ENCODE measurements around the gene MAGEA1.

MAGEA1 gene

DNA sequence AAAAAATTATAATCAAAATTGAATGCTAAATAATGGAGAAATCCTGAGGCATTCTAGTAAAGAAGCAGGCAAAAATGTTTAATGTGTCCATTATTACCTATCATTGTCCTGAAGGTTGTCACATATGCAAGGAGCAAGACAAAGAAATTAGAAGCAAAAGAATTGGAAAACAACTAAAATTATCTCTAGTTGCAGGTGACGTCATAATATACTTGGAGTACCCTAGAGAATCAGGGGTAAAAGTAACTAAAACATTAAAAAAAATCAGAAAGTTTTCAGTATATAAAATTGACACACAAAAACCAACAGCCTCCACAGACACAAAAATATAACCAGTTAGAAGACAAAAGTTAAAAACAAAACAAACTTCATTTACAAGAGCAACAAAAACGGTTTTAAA lies 21.4 kb downstream of the MAGEA1 start:
- H3K9me3 ChIP-seq: peaks cover 0 to 9% (median 5%) of the 10 kb centered on the region in 3 donors
- intact Hi-C loops (cut with DNase I; ENCODE audit: low total_unique reads): no loop called here
- no peak overlapping the region for H3K4me3 ChIP-seq
- TF ChIP-seq, protein P1, sequence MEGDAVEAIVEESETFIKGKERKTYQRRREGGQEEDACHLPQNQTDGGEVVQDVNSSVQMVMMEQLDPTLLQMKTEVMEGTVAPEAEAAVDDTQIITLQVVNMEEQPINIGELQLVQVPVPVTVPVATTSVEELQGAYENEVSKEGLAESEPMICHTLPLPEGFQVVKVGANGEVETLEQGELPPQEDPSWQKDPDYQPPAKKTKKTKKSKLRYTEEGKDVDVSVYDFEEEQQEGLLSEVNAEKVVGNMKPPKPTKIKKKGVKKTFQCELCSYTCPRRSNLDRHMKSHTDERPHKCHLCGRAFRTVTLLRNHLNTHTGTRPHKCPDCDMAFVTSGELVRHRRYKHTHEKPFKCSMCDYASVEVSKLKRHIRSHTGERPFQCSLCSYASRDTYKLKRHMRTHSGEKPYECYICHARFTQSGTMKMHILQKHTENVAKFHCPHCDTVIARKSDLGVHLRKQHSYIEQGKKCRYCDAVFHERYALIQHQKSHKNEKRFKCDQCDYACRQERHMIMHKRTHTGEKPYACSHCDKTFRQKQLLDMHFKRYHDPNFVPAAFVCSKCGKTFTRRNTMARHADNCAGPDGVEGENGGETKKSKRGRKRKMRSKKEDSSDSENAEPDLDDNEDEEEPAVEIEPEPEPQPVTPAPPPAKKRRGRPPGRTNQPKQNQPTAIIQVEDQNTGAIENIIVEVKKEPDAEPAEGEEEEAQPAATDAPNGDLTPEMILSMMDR (IDR thresholded peaks at IDR 0.05): no peak
- no peak overlapping the region for H3K27ac ChIP-seq
- H3K27me3 ChIP-seq: no peaks in the 10 kb centered on the region
- DNase-seq: no peak
- H3K4me1 ChIP-seq: no peaks in the 10 kb centered on the region
- no peaks in the 10 kb centered on the region for H3K36me3 ChIP-seq

DNA sequence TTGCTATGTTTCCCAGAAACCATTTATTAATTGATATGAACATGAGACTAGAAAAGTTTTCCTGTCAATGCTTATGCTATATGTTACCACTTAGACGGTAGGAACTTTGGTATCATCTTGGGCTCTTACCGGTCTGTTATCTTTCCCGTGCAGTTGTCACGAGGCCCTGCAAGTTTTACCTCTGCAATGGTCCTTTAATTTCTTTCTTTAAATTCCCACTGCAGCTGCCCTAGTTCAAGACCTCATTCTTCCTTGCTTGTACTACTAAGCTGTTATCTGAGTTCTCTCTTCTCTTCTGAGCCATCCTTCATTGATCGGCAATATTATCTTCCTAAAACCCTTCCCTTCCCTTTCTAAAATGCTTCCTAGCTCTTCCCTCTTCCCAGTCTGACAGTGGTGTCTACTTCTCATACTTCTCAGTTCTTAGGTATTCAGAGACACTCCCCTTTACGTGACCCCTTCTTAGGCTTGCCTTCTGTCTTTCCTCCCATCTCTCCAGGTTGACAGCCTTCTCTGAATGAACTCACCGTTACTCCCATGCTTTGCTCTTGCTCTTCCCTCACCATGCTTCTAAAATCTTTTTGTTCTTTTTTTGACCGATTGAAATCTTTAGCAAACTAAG lies 27.5 kb downstream of the MAGEA1 start:
- DNase-seq: no peak
- TF ChIP-seq, protein P1 (IDR thresholded peaks at IDR 0.05): no peak
- H3K36me3 ChIP-seq: no peaks in the 10 kb centered on the region
- no peak overlapping the region for H3K4me3 ChIP-seq
- no peak overlapping the region for H3K27ac ChIP-seq
- no peaks in the 10 kb centered on the region for H3K9me3 ChIP-seq
- intact Hi-C loops (cut with DNase I; ENCODE audit: low total_unique reads): no loop called here
- no peaks in the 10 kb centered on the region for H3K4me1 ChIP-seq
- no peaks in the 10 kb centered on the region for H3K27me3 ChIP-seq

DNA sequence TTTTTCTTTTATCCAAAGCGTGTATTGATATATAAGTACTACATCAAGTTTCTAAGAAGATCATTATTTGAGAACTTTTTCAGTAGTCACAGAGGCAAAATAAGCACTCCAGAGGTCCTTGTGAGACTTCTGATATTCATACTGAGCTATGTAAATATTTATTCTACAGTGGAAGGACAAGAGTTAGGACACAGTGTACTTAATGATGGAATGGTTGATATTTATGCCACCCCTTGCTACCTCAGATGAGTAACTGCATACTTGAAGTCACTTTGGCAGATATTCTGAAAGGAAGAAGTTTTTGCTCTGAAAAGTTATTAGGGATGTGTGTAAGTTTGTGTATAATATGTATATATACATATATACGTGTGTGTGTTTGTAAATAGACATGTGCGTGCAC lies 30.3 kb downstream of the MAGEA1 start:
- intact Hi-C loops (cut with DNase I; ENCODE audit: low total_unique reads): no loop called here
- H3K27ac ChIP-seq: no peak overlapping the region
- TF ChIP-seq, protein P1 (IDR thresholded peaks at IDR 0.05): no peak
- H3K4me3 ChIP-seq: no peak overlapping the region
- H3K27me3 ChIP-seq: no peaks in the 10 kb centered on the region
- no peaks in the 10 kb centered on the region for H3K4me1 ChIP-seq
- DNase-seq: no peak
- H3K9me3 ChIP-seq: peaks cover 0 to 3% (median 0%) of the 10 kb centered on the region in 3 donors
- no peaks in the 10 kb centered on the region for H3K36me3 ChIP-seq

DNA sequence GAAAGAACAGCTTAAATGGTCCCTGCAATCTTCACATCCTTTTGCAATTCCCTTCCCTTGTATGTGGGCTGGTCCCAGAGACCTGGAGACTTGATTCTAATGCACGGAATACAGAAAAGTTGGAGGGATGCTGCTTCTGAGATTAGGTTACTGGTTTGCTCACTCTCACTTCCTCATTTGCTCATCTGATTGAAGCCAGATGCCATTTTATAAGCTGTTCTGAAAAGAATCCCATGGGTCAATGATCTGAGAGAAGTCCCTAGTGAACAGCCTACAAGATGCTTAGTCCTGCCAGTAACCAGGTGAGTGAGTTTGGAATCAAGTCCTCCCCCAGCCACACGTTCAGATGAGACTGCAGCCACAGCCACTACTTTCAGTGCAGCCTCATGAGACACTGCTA lies 35.9 kb downstream of the MAGEA1 start:
- TF ChIP-seq, protein P1 (IDR thresholded peaks at IDR 0.05): no peak
- no peaks in the 10 kb centered on the region for H3K27me3 ChIP-seq
- intact Hi-C loops (cut with DNase I; ENCODE audit: low total_unique reads): no loop called here

DNA sequence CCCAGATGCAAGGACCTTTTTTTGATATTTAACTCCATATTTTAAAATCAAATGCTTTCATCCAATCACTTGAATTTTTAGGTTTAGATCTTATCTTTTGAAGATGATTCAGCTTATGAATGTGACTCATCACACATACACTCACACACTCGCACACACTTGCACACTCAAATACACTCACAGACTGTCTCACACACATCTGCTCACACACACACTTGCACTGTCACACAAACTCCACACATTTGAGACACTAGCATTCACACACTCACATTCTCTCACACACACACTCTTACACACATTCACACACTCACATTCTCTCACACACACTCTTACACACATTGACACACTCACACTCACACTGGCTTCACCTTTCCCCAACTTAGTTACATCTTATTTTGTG lies 37.8 kb downstream of the MAGEA1 start:
- Histone ChIP-seq H3K27ac (no peak overlapping the region), H3K36me3 (no peaks in the 10 kb centered on the region), H3K27me3 (no peaks in the 10 kb centered on the region), H3K4me3 (no peak overlapping the region), H3K4me1 (no peaks in the 10 kb centered on the region), H3K9me3 (peaks cover 0 to under 1% (median 0%) of the 10 kb centered on the region in 3 donors)
- intact Hi-C loops (cut with DNase I; ENCODE audit: low total_unique reads): no loop called here
- TF ChIP-seq, protein P1 (IDR thresholded peaks at IDR 0.05): no peak
- no peak for DNase-seq

More for the DNA sequence above, 35.9 kb downstream of the MAGEA1 start:
- H3K36me3 ChIP-seq: no peaks in the 10 kb centered on the region
- H3K4me3 ChIP-seq: no peak overlapping the region
- H3K27ac ChIP-seq: no peak overlapping the region
- no peaks in the 10 kb centered on the region for H3K4me1 ChIP-seq
- peaks cover 0 to 3% (median 0%) of the 10 kb centered on the region in 3 donors for H3K9me3 ChIP-seq
- DNase-seq: no peak
